ENCODE results near the gene SNAI3.

SNAI3 gene

GRCh38 chr16:88721815-88722755 is 35.8 kb upstream of the SNAI3 start:
- no peak for DNase-seq (ENCODE audit: low read depth, low spot score)

- no peak for DNase-seq (ENCODE audit: low read depth, low spot score)
Observed at GRCh38 chr16:88721236-88721635, 34.9 kb upstream of the SNAI3 start.

GRCh38 chr16:88720396-88720970 is 34.2 kb upstream of the SNAI3 start:
- no peak for DNase-seq (ENCODE audit: low read depth, low spot score)

GRCh38 chr16:88719933-88720296 is 33.6 kb upstream of the SNAI3 start:
- no peak for DNase-seq (ENCODE audit: low read depth, low spot score)

- DNase-seq (ENCODE audit: low read depth, low spot score) = no peak
Observed at GRCh38 chr16:88719267-88719932, 33.1 kb upstream of the SNAI3 start.

GRCh38 chr16:88718178-88718577 is 31.9 kb upstream of the SNAI3 start:
- DNase-seq (ENCODE audit: low read depth, low spot score) = no peak

GRCh38 chr16:88716601-88717001 is 30.3 kb upstream of the SNAI3 start:
- DNase-seq (ENCODE audit: low read depth, low spot score) = no peak

GRCh38 chr16:88716201-88716600 is 29.9 kb upstream of the SNAI3 start:
- DNase-seq (ENCODE audit: low read depth, low spot score) = no peak

GRCh38 chr16:88715312-88716190 is 29.2 kb upstream of the SNAI3 start:
- DNase-seq (ENCODE audit: low read depth, low spot score) = no peak

- no peak for DNase-seq (ENCODE audit: low read depth, low spot score)
Observed at GRCh38 chr16:88714420-88715302, 28.4 kb upstream of the SNAI3 start.

GRCh38 chr16:88713568-88714419 is 27.5 kb upstream of the SNAI3 start:
- DNase-seq (ENCODE audit: low read depth, low spot score) = no peak

GRCh38 chr16:88713054-88713453 is 26.7 kb upstream of the SNAI3 start:
- DNase-seq (ENCODE audit: low read depth, low spot score) = no peak

- no peak for DNase-seq (ENCODE audit: low read depth, low spot score)
Observed at GRCh38 chr16:88712362-88712979, 26.2 kb upstream of the SNAI3 start.

GRCh38 chr16:88711750-88712340 is 25.5 kb upstream of the SNAI3 start:
- DNase-seq (ENCODE audit: low read depth, low spot score) = no peak

- DNase-seq (ENCODE audit: low read depth, low spot score) = no peak
Observed at GRCh38 chr16:88710556-88710955, 24.2 kb upstream of the SNAI3 start.

GRCh38 chr16:88706965-88707826 is 20.9 kb upstream of the SNAI3 start:
- no peak for DNase-seq (ENCODE audit: low read depth, low spot score)

- DNase-seq (ENCODE audit: low read depth, low spot score) = peak; percentile 81
Observed at GRCh38 chr16:88706229-88706964, 20.1 kb upstream of the SNAI3 start, which contains the start of the genes CTU2 and RNF166. TSS of gene CTU2 (plus strand) at chr16:88706503. CDS start at chr16:88706531, 28 bp downstream. TSS of gene RNF166 (minus strand) at chr16:88706408. CDS start at chr16:88706325, 83 bp downstream.
